Measurements from ENCODE around the gene FGFBP1.

DNA sequence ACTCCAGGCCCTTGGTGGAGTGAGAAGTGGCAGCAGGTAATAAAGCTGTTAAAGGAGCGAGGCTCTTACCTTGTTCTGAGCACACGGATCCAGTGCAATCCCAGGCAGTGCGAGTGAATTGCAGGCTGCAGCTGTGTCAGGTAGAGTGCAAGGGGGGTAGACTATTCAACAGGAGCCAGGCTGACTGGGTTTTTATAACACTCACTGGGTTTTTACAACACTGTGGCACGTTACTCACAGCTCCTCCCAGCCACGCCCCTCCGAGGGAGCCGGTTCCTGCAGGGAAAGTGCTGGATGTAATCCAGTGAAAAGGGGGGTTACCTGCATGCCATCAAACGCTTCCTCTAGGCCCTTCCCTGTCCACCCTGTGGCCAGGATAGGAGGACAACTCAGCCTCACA, 358 bp downstream of the FGFBP1 start:
- TF ChIP-seq POLR2A (IDR thresholded peaks at IDR 0.05) (no peak), EP300 (IDR thresholded peaks at IDR 0.05) (no peak)
- TF ChIP-seq, protein P1, sequence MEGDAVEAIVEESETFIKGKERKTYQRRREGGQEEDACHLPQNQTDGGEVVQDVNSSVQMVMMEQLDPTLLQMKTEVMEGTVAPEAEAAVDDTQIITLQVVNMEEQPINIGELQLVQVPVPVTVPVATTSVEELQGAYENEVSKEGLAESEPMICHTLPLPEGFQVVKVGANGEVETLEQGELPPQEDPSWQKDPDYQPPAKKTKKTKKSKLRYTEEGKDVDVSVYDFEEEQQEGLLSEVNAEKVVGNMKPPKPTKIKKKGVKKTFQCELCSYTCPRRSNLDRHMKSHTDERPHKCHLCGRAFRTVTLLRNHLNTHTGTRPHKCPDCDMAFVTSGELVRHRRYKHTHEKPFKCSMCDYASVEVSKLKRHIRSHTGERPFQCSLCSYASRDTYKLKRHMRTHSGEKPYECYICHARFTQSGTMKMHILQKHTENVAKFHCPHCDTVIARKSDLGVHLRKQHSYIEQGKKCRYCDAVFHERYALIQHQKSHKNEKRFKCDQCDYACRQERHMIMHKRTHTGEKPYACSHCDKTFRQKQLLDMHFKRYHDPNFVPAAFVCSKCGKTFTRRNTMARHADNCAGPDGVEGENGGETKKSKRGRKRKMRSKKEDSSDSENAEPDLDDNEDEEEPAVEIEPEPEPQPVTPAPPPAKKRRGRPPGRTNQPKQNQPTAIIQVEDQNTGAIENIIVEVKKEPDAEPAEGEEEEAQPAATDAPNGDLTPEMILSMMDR (IDR thresholded peaks at IDR 0.05): no peak
